Lower lobe of right lung (tissue), 2 donors: ENCODE measurements around the gene PRKAR2B. TPM values are rescaled to one million over a fixed set of nuclear protein-coding genes. Genes with fewer than 3 reads are reported as not detected.

Experiments
- ATAC-seq, 2 donors: fragments of 200-7000 bp; cut with Tn5 transposase; one replicate each; pipeline ENCODE4 v1.9.1; 2020 to 2022; ENCODE audit warnings: mild to moderate bottlenecking in 2 of 2, moderate library complexity in 2 of 2
- DNase-seq: peaks from one replicate; pipeline ENCODE4 v3.0.0-alpha.2; 2020
- H3K27ac ChIP-seq: fragments of 200-600 bp; one replicate; pipeline ENCODE4 v1.8.0; 2022
- H3K27me3 ChIP-seq: fragments of 200-600 bp; one replicate; pipeline ENCODE4 v1.8.0; 2022; ENCODE audit warnings: low read depth
- H3K36me3 ChIP-seq: fragments of 200-600 bp; one replicate; pipeline ENCODE4 v1.8.0; 2022; ENCODE audit warnings: mild to moderate bottlenecking
- H3K4me1 ChIP-seq: fragments of 200-600 bp; one replicate; pipeline ENCODE4 v1.8.0; 2022
- H3K4me3 ChIP-seq: fragments of 200-600 bp; one replicate; pipeline ENCODE4 v1.8.0; 2022; ENCODE audit warnings: mild to moderate bottlenecking
- H3K9me3 ChIP-seq: fragments of 200-600 bp; one replicate; pipeline ENCODE4 v1.8.0; 2022
- CTCF ChIP-seq: fragments of 200-600 bp; IDR thresholded peaks from one replicate; pipeline ENCODE4 v1.8.0; 2022; ENCODE audit warnings: antibody characterized with exemption, mild to moderate bottlenecking
- intact Hi-C: fragments of 100-400 bp; cut with DNase I; formaldehyde crosslinking; loops from one replicate; pipeline ENCODE4 v1.11.0; 2022
- total RNA-seq: library from RNA; stranded (reverse); fragmentation: NEBNext Ultra II Directional; extraction: Animal tissue kit (Norgen Biotek cat#: 25700); gene quantifications from one replicate; pipeline ENCODE4 v1.2.1, GENCODE V29; 2021
- donor health status: DM: no; HTN: yes; CAD: no; lungs with severe emphysema.

The PRKAR2B gene
- total RNA-seq, 1 donor from 2014 or later, result 10.3 TPM

- H3K4me3 ChIP-seq, result peak overlapping the region; percentile 78
- no peaks in the 10 kb centered on the region for H3K36me3 ChIP-seq
- intact Hi-C loops, result no loop called here
- ATAC-seq (no peak), DNase-seq (no peak)
- H3K9me3 ChIP-seq, result no peaks in the 10 kb centered on the region
- peaks cover 53% of the 10 kb centered on the region for H3K4me1 ChIP-seq
- peak overlapping the region; percentile 97 for H3K27ac ChIP-seq
- no peak for TF ChIP-seq CTCF
- no peaks in the 10 kb centered on the region for H3K27me3 ChIP-seq
Measured at GRCh38 chr7:107170051-107170915, 125.8 kb downstream of the PRKAR2B start.

GRCh38 chr7:107171496-107171895 lies 127.0 kb downstream of the PRKAR2B start:
- Histone ChIP-seq H3K9me3 (no peaks in the 10 kb centered on the region), H3K27ac (peak overlapping the region; percentile 2), H3K36me3 (no peaks in the 10 kb centered on the region), H3K4me3 (no peak overlapping the region), H3K27me3 (no peaks in the 10 kb centered on the region), H3K4me1 (peaks cover 55% of the 10 kb centered on the region)
- TF ChIP-seq CTCF, result no peak
- intact Hi-C loops, result no loop called here
- DNase-seq (no peak), ATAC-seq (no peak)

DNA sequence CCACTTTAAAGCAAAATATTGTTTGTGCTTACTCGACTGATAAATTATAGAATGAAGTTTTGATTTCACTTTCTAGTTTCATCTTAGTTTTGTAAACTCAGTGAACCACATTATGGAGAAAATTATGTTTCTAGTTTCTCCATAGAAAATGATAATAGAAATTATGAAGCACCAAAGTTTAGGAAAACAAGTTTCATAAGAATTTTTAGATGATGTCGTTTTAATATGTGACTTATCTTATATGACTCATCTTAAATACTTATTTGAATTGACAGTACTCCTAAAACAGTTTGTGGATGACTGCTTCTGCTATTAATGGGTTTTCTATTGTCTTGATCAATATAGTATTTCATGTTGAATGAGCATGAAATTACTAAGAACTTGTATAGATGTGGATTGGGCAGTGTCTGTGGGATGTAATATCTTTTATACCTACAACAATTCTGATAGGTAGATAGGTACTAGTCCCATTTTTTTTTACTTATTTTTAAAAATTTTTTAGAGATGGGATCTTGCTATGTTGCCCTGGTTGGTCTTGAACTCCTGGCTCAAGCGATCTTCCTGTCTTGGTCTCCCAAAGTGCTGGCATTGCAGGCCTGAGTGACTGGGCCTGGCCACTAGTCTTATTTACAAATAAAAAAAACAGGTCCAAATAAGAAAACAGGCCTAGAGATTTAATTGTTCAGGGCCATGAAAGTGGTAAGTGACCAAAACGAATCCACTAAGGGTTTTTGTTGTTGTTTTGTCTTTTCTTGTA lies 127.9 kb downstream of the PRKAR2B start:
- no peak for DNase-seq
- H3K27ac ChIP-seq, result no peak overlapping the region
- intact Hi-C loops, result no loop called here
- TF ChIP-seq CTCF, result no peak
- H3K4me1 ChIP-seq, result peaks cover 61% of the 10 kb centered on the region
- no peaks in the 10 kb centered on the region for H3K9me3 ChIP-seq
- H3K27me3 ChIP-seq, result no peaks in the 10 kb centered on the region
- H3K4me3 ChIP-seq, result no peak overlapping the region
- ATAC-seq, result no peak
- no peaks in the 10 kb centered on the region for H3K36me3 ChIP-seq

- H3K27ac ChIP-seq, result no peak overlapping the region
- H3K4me3 ChIP-seq, result no peak overlapping the region
- H3K4me1 ChIP-seq, result peaks cover 61% of the 10 kb centered on the region
Measured at GRCh38 chr7:107173191-107173590, 128.7 kb downstream of the PRKAR2B start.

More at GRCh38 chr7:107173191-107173590, 128.7 kb downstream of the PRKAR2B start:
- Histone ChIP-seq H3K36me3 (no peaks in the 10 kb centered on the region), H3K9me3 (no peaks in the 10 kb centered on the region), H3K27me3 (no peaks in the 10 kb centered on the region)
- ATAC-seq (no peak), DNase-seq (no peak)
- TF ChIP-seq CTCF, result no peak
- intact Hi-C loops, result no loop called here
